GM19043 (cell line): ENCODE measurements around the gene KRTAP10-8.
"Not testable (repeated sequence)": the region's sequence is repeated elsewhere in the genome, so short reads cannot be mapped to it uniquely, and the experiment has no call there.

Source experiments
- ATAC-seq: cut with Tn5 transposase; IDR thresholded peaks from one replicate; pipeline ENCODE4 v1.9.1; 2021; ENCODE audit warnings: low read depth; ENCODE audit not compliant: unreplicated experiment

KRTAP10-8 gene

DNA sequence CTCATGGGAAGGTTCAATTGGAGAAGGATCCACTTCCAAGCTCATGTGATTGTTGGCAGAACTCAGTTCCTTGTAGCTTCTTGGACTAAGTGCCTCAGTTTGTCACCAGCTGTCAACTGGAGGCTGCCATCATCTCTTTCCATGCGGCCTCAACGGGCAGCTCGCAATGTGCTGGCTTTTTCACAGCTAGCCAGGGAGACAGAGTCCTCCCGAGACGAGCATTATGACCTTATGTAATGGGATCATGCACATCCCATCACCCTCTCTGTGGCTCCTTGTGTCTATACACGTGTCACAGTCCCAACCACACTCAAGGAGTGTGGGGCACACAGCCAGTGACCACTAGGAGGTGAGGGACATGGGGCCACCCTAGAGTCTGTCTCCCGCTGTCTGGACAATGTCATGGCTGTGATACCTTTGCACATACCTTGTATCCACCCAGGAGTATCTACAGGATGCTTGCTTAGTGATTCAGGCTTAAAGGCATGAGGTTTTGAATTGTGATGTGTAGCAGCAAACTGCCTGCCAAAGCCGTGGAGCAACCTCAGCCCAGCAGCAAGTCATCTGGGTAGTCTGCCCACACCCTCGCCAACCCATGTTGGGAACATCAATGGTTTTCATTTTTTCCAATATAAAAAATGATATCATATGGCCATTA is 15.7 kb upstream of the KRTAP10-8 start:
- ATAC-seq: no peak

DNA sequence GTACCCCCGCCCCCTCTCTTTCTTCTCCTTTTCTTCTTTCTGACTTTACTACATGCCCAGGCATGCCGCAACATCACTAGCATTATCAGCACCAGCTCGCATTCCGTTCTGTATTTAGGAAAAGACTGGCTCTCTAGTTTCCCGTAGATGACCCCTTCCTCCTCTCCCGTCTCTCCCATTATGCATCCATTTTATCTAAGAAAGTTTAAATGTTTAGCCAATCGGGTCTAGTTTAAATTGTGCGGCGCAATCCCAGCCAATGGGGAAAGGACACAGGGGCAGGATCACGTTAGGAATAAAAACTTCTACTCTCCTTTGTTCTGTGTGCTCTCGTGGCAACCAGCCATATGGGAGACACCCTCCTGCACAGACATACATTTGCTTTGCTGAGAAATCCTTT is 13.8 kb upstream of the KRTAP10-8 start:
- no peak for ATAC-seq

DNA sequence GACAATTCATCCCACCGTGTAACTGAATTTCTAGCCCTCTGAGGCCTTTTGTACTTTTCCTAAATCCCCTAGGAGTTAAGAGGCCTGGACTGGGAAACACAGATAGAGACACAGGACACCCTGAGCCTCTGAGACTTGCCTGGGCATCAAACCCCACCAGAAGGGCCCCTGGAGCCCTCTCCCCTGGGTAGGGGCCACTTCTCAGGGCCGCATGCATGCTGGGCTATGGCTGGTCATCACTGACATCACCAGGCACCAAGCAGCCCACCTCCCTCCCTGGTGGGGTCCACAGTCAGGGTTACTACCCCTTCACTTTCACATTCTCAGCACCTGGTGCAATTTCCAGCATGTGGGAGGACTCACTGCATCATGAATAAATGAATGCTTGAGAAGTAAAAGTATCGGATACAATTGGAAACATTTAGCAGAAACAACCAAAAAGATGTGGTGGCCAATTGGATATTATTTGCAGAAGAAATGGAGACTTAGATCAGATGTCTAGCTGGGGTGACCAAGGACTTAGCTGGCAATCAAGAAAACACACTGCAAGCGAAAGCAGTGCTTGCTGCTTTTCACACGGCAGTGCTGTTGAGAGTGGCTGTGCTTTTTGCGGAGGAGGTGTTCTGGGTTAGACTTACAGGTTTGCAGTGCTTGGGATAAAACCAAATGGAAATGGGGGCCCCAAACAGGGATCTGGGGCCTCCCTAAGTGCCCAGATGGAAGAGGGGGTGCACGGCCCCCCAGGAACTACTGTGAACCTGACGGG is 12.4 kb upstream of the KRTAP10-8 start:
- no peak for ATAC-seq

DNA sequence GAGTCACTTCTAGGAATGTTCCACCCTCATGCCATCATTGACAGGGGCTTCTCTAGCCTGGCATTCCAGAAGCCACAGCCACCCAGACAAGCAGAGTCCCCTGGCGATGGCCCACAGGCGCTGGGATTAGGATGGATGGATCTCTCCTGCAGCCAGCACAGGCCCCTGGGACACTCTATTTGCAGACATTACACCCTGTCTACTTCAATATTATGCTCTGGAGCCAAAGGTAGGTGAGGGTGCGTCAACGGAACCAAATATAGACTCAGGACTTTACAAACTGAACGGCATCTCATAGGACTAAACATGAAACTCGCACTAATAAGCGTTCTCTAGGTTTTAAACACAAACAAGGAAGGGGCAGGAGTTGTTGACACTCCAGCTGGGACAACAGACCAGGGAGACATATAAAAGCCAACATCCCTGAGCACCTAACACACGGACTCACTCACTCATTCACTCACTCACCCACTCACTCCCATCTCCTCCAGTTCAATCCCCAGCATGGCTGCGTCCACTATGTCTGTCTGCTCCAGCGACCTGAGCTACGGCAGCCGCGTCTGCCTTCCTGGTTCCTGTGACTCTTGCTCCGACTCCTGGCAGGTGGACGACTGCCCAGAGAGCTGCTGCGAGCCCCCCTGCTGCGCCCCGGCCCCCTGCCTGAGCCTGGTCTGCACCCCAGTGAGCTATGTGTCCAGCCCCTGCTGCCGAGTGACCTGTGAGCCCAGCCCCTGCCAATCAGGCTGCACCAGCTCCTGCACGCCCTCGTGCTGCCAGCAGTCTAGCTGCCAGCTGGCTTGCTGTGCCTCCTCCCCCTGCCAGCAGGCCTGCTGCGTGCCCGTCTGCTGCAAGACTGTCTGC is 11.5 kb upstream of the KRTAP10-8 start, which contains the start of gene KRTAP10-7:
Gene KRTAP10-7, plus strand, starts transcription at position 480 of the 861 bp plus-strand sequence. Its CDS starts 25 bp downstream, at position 505.
- not testable (repeated sequence) for ATAC-seq

DNA sequence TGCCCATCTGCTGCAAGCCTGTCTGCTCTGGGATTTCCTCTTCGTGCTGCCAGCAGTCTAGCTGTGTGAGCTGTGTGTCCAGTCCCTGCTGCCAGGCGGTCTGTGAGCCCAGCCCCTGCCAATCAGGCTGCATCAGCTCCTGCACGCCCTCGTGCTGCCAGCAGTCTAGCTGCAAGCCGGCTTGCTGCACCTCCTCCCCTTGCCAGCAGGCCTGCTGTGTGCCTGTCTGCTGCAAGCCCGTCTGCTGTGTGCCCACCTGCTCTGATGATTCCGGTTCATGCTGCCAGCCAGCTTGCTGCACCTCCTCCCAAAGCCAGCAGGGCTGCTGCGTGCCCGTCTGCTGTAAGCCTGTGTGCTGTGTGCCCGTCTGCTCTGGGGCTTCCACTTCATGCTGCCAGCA is 10.8 kb upstream of the KRTAP10-8 start:
- ATAC-seq: not testable (repeated sequence)

DNA sequence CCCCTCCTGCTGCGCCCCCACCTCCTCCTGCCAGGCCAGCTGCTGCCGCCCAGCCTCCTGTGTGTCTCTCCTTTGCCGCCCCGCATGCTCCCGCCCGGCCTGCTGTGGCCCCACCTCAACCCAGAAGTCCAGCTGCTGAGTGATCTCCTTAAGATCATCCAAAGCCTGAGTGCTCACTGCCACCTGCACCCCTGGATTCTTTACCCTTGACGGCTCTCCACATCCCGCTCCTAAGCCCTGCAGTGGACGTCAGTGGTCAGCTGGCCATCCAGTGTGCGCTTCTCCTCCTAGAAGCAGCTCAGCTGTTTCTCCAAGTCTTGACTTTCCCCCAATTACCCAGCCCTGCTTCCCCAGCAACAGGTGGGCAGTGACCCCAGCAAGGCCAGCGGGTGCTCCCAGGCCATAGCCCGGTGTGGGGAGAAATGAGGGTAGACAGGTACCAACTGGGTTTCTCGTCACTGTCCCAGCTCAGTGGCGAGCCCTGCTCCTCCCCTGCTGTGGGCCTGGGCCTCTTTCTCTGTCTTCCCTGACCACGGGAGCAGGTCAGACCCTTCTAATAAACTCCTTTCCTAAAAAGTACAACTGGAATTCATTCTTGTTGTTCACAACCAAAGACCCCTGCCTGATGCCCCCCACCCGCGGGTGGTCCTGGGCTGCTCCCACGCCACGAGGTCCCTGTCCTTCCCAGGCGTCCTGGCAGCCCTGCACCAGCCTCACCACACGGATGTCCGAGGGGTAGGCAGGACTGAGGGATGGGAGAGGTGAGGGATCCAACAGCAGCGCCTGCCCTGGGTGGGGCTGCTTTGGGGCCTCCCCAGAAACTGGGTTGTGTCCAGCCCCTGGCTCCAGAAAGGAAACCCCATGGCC is 10.1 kb upstream of the KRTAP10-8 start:
- ATAC-seq: no peak

DNA sequence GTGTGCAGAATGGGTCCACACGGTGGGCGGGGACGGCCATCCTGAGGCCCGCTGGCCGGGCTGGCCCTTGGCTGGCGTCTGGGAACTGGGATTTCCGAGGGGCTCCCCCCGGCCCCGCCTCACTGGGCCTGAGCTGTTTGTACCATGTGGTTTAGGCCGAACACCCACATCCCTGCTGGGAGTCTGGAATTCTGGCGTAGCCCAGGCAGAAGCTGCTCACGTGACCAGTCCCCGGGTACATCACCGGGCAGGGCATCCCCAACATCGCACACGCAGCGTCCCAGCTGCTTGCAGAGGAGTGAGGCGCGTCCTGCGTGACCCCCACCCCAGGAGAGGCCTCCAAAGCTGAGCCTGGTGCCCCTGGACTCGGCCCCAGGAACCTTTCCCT is 9.4 kb upstream of the KRTAP10-8 start:
- ATAC-seq: no peak

DNA sequence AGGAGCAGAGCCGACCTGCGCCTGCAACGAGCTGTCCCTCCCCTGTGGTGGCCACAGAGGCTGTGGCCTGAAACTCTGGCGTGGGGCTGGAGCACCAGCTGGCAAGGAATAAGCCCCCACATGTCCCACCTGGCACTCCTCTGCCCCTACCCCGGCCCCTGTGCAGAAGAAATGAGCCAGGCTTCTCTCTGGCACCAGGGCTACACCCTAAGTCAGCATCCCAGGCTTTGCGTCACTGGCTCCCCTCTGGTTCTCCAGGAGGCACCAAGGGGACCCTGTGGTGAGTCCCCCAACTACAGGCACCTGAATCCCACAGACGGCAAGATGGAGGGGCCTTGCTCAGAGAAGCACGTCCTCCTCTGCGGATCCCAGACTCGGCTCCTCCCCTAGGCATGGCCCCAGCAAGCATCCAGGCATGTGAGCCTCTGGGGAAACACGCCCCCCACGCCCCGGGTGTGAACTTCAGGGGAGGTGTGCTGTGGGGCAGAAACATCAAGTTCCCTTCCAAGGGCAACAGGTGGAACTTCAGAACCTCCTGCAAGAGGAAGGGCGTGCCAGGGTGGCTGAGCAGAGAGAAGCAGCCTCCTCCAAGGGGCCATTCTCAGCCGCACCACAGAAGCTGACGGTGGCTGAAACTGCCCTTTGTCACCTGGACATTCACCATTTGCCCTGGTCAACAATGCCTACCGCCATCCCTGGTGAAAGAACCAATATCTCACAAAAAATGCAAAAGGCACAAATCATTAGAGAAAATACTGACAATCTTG is 8.6 kb upstream of the KRTAP10-8 start:
- no peak for ATAC-seq

DNA sequence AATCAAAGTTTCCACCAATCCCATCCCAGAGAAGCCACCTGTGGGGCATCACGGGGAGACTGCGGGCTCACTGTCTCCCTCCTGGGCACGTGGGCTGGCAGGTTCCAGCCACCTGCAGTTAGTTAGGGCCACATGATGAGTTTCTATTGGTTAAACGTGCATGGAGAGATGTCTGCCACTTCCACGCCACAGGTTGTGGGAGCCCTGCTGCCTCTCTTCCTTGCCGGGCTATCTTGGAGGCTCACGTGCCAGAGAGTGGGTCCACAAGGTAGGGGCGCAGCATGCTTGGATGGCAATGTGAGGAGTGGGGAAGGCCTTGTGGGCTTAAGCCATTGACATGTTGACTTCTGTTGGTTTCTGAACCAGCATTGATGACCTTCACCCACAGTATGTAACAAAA is 8.0 kb upstream of the KRTAP10-8 start:
- ATAC-seq: no peak

DNA sequence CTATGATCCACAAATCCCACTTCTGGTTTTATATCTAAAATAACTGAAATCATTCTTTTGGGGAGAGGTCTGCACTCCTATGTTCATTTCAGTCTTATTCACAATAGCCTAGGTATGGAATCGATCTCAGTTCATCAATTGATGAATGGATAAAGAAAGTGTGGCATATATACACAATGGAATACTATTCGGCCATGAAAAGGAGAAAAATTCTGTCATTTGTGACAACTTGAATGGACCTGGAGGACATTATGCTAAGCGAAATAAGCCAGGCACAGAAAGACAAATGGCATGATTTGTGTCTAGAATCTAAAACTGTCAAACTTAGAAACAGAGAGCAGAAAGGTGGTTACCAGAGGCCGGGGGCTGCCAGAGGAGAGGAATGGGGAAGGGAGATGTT is 5.4 kb upstream of the KRTAP10-8 start:
- ATAC-seq: no peak

DNA sequence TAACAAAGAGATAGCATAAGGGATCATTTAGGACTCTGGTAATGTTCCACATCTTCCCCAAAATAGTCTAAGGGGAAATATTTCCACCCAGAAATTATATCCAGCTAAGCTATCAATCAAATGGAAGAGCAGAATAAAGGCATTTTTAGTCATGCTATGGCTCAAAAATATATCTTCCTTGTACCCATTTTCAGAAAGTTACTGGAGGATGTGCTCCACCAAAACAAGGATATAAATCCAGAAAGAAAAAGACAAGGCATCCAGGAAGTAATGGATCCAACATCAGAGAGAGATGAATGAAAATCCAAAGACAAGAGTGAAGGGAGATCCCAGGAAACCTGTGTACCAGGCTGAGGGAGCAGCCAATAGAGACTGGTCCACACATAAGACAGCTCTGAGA is 2.7 kb upstream of the KRTAP10-8 start:
- no peak for ATAC-seq

DNA sequence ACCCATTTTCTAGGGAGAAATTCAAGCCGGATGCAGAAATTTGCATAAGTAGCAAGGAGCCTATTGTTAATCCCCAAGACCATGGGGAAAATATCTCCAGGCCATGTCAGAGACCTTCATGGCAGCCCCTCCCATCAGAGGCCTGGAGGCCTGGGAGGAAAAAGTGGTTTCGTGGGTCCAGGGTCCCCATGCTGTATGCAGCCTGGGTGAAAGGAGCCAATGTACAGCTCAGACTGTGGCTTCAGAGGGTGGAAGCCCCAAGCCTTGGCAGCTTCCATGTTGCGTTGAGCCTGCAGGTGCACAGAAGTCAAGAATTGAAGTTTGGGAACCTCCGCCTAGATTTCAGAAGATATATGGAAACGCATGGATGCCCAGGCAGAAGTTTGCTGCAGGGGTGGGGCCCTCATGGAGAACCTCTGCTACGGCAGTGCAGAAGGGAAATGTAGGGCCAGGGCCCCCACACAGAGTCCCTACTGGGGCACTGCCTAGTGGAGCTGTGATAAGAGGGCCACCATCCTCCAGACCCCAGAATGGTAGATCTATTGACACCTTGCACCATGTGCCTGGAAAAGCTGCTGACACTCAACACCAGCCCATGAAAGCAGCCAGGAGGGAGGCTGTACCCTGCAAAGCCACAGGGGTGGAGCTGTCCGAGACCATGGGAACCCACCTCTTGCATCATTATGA is 1.6 kb upstream of the KRTAP10-8 start:
- not testable (repeated sequence) for ATAC-seq

DNA sequence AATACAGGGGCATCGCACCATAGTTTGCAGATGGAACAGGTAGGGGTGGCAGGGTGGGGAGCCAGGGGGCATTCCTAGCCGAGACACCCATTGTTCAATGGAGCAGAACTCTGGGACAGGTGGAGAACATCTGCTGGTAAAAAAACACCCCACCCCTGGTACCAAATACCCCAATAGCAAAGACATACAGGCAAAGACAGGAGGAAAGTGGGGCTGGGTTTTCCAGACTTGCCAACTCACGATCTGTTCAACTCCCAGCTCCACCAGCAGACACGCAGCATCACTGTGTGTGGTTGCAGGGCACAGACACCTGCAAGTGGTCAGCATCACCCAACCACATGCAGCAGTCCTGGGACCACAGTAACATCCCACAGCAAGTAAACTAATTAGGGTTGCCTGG is 328 bp upstream of the KRTAP10-8 start:
- ATAC-seq: no peak

DNA sequence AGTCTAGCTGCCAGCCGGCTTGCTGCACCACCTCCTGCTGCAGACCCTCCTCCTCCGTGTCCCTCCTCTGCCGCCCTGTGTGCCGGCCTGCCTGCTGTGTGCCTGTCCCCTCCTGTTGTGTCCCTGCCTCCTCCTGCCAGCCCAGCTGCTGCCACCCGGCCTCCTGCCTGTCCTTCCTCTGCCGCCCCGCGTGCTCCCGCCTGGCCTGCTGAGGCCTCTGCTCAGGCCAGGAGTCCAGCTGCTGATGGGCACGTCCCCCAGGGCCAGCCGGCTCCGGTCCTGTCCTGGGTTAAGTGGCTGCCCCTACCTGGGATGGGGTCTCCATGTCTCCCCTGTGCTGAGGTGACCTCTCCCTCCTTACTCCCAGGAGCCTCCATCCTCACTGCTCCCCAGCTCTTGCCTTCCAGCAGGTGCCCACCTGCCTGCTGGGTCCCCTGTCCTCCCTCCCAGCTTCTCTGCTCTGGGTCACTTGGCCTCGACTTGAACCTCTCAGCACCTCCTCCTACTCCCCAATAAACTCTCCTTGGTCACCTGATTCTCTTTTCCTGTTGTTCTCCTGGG is 870 bp downstream of the KRTAP10-8 start:
- no peak for ATAC-seq

DNA sequence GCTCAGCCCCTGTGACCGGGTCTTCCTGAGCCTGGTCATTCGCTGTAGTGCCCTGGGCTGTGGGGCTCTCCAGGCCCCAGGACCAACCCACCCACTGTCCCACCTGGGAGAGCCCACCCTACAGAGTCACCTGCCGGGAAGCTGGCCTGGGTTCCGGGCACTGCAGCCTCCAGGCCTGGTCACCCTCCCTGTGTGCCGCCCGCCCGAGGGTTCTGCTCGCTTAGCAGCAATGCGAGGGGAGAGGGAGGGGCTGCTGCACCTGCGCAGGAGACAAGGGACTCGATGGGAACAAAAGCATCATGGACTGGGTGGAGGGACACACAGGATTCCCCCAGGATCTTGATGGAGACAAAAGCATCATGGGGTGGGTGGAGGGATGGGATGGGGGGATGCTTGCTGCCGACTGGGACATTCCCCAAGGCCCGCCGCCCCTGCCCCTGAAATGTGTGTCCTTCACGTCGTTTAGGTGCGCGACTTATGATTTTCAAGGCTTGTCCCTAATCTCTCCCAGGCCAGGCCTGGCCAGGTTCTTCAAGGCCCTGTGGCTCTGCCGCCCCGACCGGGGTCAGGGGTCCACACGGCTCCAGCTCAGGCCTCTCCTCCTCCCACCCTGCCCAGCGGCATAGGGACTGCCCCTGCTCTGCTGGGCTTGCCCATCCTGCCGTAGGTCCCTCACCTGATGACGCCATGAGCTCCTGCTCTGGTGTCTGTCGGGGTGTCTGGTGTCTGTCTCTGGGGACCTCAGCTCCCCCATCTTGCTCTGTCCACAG is 1.7 kb downstream of the KRTAP10-8 start:
- ATAC-seq: no peak

DNA sequence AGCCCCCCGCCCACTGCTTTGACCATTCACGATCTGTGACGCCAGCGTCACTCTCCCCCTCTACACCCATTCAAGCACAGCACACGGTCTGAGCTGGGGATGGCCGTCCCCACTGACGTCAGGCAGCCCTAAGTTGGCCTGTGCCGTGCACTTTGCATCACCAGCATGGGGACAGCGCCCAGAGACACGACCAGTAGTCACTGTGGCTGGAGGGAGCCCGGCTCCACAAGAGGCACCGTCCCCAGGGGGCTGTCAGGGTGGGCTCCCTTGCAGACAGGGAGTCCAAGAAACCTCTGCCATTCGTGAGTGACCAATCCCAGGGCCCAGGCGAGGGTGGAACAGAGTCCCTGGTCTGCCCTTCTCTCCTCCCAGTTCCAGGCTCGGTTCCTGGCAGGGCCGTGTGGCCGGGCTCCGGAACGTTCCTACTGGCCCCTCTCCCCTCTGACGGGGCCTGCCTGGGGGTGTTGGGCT is 2.3 kb downstream of the KRTAP10-8 start:
- no peak for ATAC-seq

DNA sequence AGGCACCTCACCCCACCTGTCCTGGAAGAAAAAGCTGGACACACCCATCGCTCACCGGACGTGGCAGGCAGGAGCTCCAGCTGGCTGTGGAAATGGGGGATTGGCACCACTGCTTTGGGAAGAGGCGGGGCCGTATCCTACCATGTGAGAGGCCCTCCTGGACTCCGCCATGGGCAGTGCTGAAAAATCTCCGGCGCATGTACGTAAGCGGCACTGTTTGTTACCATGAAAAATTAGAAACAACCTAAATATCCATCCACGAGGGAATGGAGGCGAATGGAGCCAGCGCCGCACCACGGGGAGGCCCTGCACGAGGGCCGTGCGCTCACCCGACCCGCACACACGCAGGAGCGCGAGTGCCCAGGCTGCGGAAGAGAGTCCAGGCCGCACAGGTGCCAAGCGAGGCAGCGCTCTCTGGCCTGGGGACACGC is 3.1 kb downstream of the KRTAP10-8 start:
- ATAC-seq: no peak

DNA sequence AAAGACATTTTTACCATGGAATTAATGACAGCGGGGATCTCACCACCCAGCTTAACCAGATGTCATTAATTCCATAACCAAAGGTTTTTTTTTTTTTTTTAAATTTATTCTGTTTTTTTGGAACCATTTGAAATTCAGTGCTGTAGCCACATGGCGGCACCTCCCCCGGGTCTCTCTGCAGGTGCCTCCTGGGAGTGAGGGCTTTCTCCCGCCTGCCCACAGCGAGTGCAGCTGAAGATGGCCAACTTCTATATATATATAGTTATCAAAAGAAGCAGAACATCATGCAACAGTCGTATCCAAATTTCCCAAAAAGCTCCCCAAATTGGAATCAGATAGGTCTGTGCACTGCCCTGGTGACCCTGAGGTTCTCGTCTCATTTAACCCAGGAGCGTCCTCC is 3.6 kb downstream of the KRTAP10-8 start:
- ATAC-seq: no peak
